SK-N-SH (cell line): Measurements from ENCODE around the gene MPP4. TPM values are rescaled to one million over a fixed set of nuclear protein-coding genes. Genes with fewer than 3 reads are reported as not detected.

Experiments
- polyA plus RNA-seq, 3 experiments: library from polyadenylated mRNA; depleted of rRNA; stranded (reverse); fragments of >200 nt; gene quantifications; 2 replicates each; pipeline ENCODE4 v1.2.3, GENCODE V29; 2012
- small RNA-seq, 7 experiments: library from RNA; depleted of rRNA; stranded (forward); fragments of <200 nt; gene quantifications; one replicate each; pipeline ENCODE3, GENCODE V24; 2012

MPP4 gene
- polyA plus RNA-seq, 1 of the 3 experiments (the other 2 are of a cell fraction), result 24.4 TPM

Small RNA genes lying within 50 kb of the gene (small RNA-seq; reads per million reads assigned to genes)
- gene RNU6-651P, result 0 reads per million in 7 experiments

Other genes starting within 250 kb of the MPP4 start
- gene TRAK2, start 247.2 kb downstream of the MPP4 start, polyA plus RNA-seq (2012; rRNA removed), result 10.4 and 14.6 TPM in 2 replicates
- 27.0 and 33.6 TPM in 2 replicates for gene STRADB, start 246.9 kb downstream of the MPP4 start, polyA plus RNA-seq (2012; rRNA removed)
- gene TMEM237, start 55.1 kb downstream of the MPP4 start, polyA plus RNA-seq (2012; rRNA removed), result 67.2 and 90.2 TPM in 2 replicates
- gene ALS2, start 82.3 kb upstream of the MPP4 start, polyA plus RNA-seq (2012; rRNA removed), result 11.6 and 18.5 TPM in 2 replicates
- gene CDK15, start 107.9 kb upstream of the MPP4 start, polyA plus RNA-seq (2012; rRNA removed), result 1.8 and 2.5 TPM in 2 replicates